Psoas muscle (tissue), 8 donors: ENCODE measurements around the gene RBMS3. TPM values are rescaled to one million over a fixed set of nuclear protein-coding genes. Genes with fewer than 3 reads are reported as not detected.

Experiments
- ATAC-seq, 4 donors: fragments of 200-7000 bp; cut with Tn5 transposase; one replicate each; pipeline ENCODE4 v1.9.1; 2020; ENCODE audit warnings: moderate library complexity in 3 of 4, mild to moderate bottlenecking in 2 of 4
- DNase-seq, 2 donors: peaks; one replicate each; pipeline ENCODE4 v3.0.0-alpha.2; 2020
- H3K27ac ChIP-seq: fragments of 200-600 bp; one replicate; pipeline ENCODE4 v1.8.0; 2022
- H3K27me3 ChIP-seq, 3 donors: fragments of 200-600 bp in 1 of 3; one replicate each; pipeline versions ENCODE4 v1.6.1 to v1.8.0; 2013 to 2022; ENCODE audit warnings: low read length in 2 of 3, mild to moderate bottlenecking in 2 of 3, moderate library complexity in 1 of 3; ENCODE audit not compliant: insufficient read depth in 3 of 3
- H3K36me3 ChIP-seq, 2 donors: fragments of 200-600 bp in 1 of 2; one replicate each; pipeline versions ENCODE4 v1.6.1 to v1.8.0; 2013 to 2022; ENCODE audit warnings: low read depth in 1 of 2, mild to moderate bottlenecking in 1 of 2, moderate library complexity in 1 of 2; ENCODE audit not compliant: insufficient read depth in 1 of 2
- H3K4me1 ChIP-seq: fragments of 200-600 bp; one replicate; pipeline ENCODE4 v1.8.0; 2022
- H3K4me3 ChIP-seq: fragments of 200-600 bp; one replicate; pipeline ENCODE4 v1.8.0; 2022; ENCODE audit warnings: mild to moderate bottlenecking
- H3K9me3 ChIP-seq: fragments of 200-600 bp; one replicate; pipeline ENCODE4 v1.8.0; 2022
- CTCF ChIP-seq: fragments of 200-600 bp; IDR thresholded peaks from one replicate; pipeline ENCODE4 v1.8.0; 2022; ENCODE audit warnings: antibody characterized with exemption
- WGBS, 3 donors: extraction: QIAGEN DNeasy Blood & Tissue Kit; methylation state at CpG; one replicate each; pipeline versions ENCODE4 v1.1.6 to v1.1.7; 2013; 5-methylcytosine and 5-hydroxymethylcytosine counted together
- intact Hi-C, 2 donors: fragments of 100-400 bp; cut with DNase I; formaldehyde crosslinking; loops; one replicate each; pipeline versions ENCODE4 v1.11.0 to v1.14.2; 2022
- polyA plus RNA-seq, 3 donors: library from polyadenylated mRNA; stranded (reverse); fragments of 200-250 nt; gene quantifications; one replicate each; pipeline ENCODE4 v1.2.3, GENCODE V29; 2013
- total RNA-seq, 4 donors: library from RNA; stranded (reverse); fragmentation: NEBNext Ultra II Directional in 2 of 4; extraction: Animal tissue kit (Norgen Biotek cat#: 25700) in 2 of 4; gene quantifications; one replicate each; pipeline versions ENCODE4 v1.2.1 to v1.2.4, GENCODE V29; 2021 to 2023
- donor health status: healthy with polysubstance abuse.
- donor health status: DM: no; HTN: no; CAD: no; lungs with moderate emphysema.
- donor health status: Bipolar disorder and iron deficiency.
- donor health status: healthy.
- donor health status: DM: yes; HTN: yes; CAD: no.
- donor health status: DM: no; HTN: no; CAD: no.
- donor health status: DM: no; HTN: no; CAD: no.
- donor health status: DM: yes; HTN: yes; CAD: no.

The RBMS3 gene
- total and polyA plus RNA-seq, 7 donors: 3.8 to 34.5 (median 23.5) TPM

DNA sequence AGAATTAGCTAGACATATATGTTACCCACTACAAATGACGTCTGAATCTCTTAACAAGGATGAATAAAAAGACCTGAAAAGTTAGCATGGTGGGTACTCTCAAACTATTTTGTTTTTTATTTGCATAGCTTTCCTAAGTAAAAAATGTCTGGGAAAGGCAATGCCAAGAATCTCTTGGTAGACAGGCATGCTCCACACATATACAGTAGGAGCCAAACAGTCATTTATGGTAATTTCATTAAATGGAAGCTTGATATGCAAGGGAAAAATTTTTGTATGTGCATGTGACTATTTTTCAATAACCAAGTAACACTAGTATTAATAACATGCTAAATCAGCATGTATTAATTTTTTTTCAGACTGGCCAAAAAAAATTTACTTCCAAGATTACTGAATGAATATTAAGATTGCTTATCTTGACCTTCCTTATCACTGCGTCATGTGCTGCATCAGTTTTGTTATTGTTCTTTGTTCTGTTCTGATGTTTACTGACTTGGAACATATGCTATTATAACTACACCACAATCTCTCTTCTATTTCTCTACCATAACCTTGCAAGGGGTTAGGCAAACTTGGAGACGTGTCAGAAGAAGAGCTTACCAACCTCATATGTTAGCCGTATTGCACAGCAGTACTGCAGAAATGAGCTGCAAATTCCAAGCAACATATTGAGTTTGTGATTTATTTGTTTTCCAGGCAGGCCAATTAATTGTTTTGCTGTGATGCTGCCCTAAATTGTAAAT lies 255.3 kb downstream of the RBMS3 start:
- Histone ChIP-seq H3K27ac (no peak overlapping the region), H3K36me3 (no peaks in the 10 kb centered on the region), H3K4me3 (no peak overlapping the region), H3K27me3 (no peaks in the 10 kb centered on the region), H3K9me3 (no peaks in the 10 kb centered on the region), H3K4me1 (peaks cover 24% of the 10 kb centered on the region)
- no peak for TF ChIP-seq CTCF
- ATAC-seq (no peak), DNase-seq (no peak)
- intact Hi-C loops: no loop called here
- WGBS, 3 donors: 79 to 80% (median 79%) methylated on average over 4 of the region's 4 CpGs

GRCh38 chr3:29537889-29538609 lies 257.2 kb downstream of the RBMS3 start:
- Histone ChIP-seq H3K36me3 (no peaks in the 10 kb centered on the region), H3K9me3 (no peaks in the 10 kb centered on the region), H3K4me3 (no peak overlapping the region), H3K27ac (no peak overlapping the region), H3K27me3 (no peaks in the 10 kb centered on the region), H3K4me1 (peaks cover 17% of the 10 kb centered on the region)
- DNase-seq: no peak
- intact Hi-C loops: no loop called here
- ATAC-seq: no peak
- no peak for TF ChIP-seq CTCF
- 48 to 50% (median 48%) methylated on average over 5 of the region's 5 CpGs for WGBS, 3 donors

GRCh38 chr3:29538610-29538958 lies 257.7 kb downstream of the RBMS3 start:
- intact Hi-C loops: no loop called here
- no peaks in the 10 kb centered on the region for H3K27me3 ChIP-seq
- no peaks in the 10 kb centered on the region for H3K9me3 ChIP-seq
- peaks cover 17% of the 10 kb centered on the region for H3K4me1 ChIP-seq
- ATAC-seq (peak in 1 of 4 donors; percentile 37), DNase-seq (no peak)
- no peak overlapping the region for H3K4me3 ChIP-seq
- no peak overlapping the region for H3K27ac ChIP-seq
- TF ChIP-seq CTCF: no peak
- WGBS, 3 donors: 40 to 69% (median 59%) methylated on average over 2 of the region's 2 CpGs
- H3K36me3 ChIP-seq: no peaks in the 10 kb centered on the region

GRCh38 chr3:29540544-29540943 lies 259.7 kb downstream of the RBMS3 start:
- H3K9me3 ChIP-seq: no peaks in the 10 kb centered on the region
- no peak overlapping the region for H3K4me3 ChIP-seq
- H3K4me1 ChIP-seq: peaks cover 13% of the 10 kb centered on the region
- no peak for TF ChIP-seq CTCF
- H3K36me3 ChIP-seq: no peaks in the 10 kb centered on the region
- ATAC-seq (no peak), DNase-seq (no peak)
- WGBS, 3 donors: 94 to 99% (median 94%) methylated on average over 5 of the region's 5 CpGs
- H3K27ac ChIP-seq: no peak overlapping the region
- no peaks in the 10 kb centered on the region for H3K27me3 ChIP-seq
- intact Hi-C loops: no loop called here
